ENCODE data around the gene ANKRD55. TPM values are rescaled to one million over a fixed set of nuclear protein-coding genes. Genes with fewer than 3 reads are reported as not detected.
"Not testable (repeated sequence)": the region's sequence is repeated elsewhere in the genome, so short reads cannot be mapped to it uniquely, and the experiment has no call there.

The ANKRD55 gene
- total RNA-seq, 1 donor from 2014 or later, result not detected

GRCh38 chr5:56253924-56254323 is 20.8 kb upstream of the ANKRD55 start:
- DNase-seq (ENCODE audit: low spot score), result no peak

- no peak for DNase-seq (ENCODE audit: low spot score)
These were observed 20.0 kb upstream of the ANKRD55 start for GRCh38 chr5:56253126-56253525.

- DNase-seq (ENCODE audit: low spot score), result no peak
These were observed 18.9 kb upstream of the ANKRD55 start for GRCh38 chr5:56251918-56252553.

GRCh38 chr5:56251440-56251839 is 18.3 kb upstream of the ANKRD55 start:
- no peak for DNase-seq (ENCODE audit: low spot score)

GRCh38 chr5:56250011-56250410 is 16.9 kb upstream of the ANKRD55 start:
- no peak for DNase-seq (ENCODE audit: low spot score)

GRCh38 chr5:56249085-56249484 is 16.0 kb upstream of the ANKRD55 start:
- DNase-seq (ENCODE audit: low spot score), result not testable (repeated sequence)

GRCh38 chr5:56247592-56247991 is 14.5 kb upstream of the ANKRD55 start:
- DNase-seq (ENCODE audit: low spot score), result no peak

GRCh38 chr5:56246769-56247168 is 13.6 kb upstream of the ANKRD55 start:
- DNase-seq (ENCODE audit: low spot score), result no peak

- no peak for DNase-seq (ENCODE audit: low spot score)
These were observed 12.4 kb upstream of the ANKRD55 start for GRCh38 chr5:56245481-56245880.

GRCh38 chr5:56244627-56245026 is 11.5 kb upstream of the ANKRD55 start:
- no peak for DNase-seq (ENCODE audit: low spot score)

- DNase-seq (ENCODE audit: low spot score), result not testable (repeated sequence)
These were observed 9.1 kb upstream of the ANKRD55 start for GRCh38 chr5:56242271-56242670.

- DNase-seq (ENCODE audit: low spot score), result no peak
These were observed 592 bp downstream of the ANKRD55 start for GRCh38 chr5:56232538-56232937.

- no peak for DNase-seq (ENCODE audit: low spot score)
These were observed 2.6 kb downstream of the ANKRD55 start for GRCh38 chr5:56230576-56230975.

- no peak for DNase-seq (ENCODE audit: low spot score)
These were observed 4.0 kb downstream of the ANKRD55 start for GRCh38 chr5:56229111-56229510.

GRCh38 chr5:56228631-56229030 is 4.5 kb downstream of the ANKRD55 start:
- no peak for DNase-seq (ENCODE audit: low spot score)

- DNase-seq (ENCODE audit: low spot score), result no peak
These were observed 5.4 kb downstream of the ANKRD55 start for GRCh38 chr5:56227691-56228090.

GRCh38 chr5:56223298-56223697 is 9.8 kb downstream of the ANKRD55 start:
- not testable (repeated sequence) for DNase-seq (ENCODE audit: low spot score)

- DNase-seq (ENCODE audit: low spot score), result not testable (repeated sequence)
These were observed 11.5 kb downstream of the ANKRD55 start for GRCh38 chr5:56221601-56222000.

GRCh38 chr5:56215019-56215830 is 17.9 kb downstream of the ANKRD55 start:
- no peak for DNase-seq (ENCODE audit: low spot score)

- DNase-seq (ENCODE audit: low spot score), result not testable (repeated sequence)
These were observed 19.1 kb downstream of the ANKRD55 start for GRCh38 chr5:56213886-56214535.

GRCh38 chr5:56212130-56212879 is 20.8 kb downstream of the ANKRD55 start:
- no peak for DNase-seq (ENCODE audit: low spot score)

All from mesenteric fat pad (tissue), 1 donor.